ENCODE measurements around the gene KRTAP17-1. TPM values are rescaled to one million over a fixed set of nuclear protein-coding genes. Genes with fewer than 3 reads are reported as not detected.

Gene KRTAP17-1
- total RNA-seq, 1 donor from 2014 or later: not detected

- intact Hi-C loops (cut with DNase I): no loop called here
- H3K27ac ChIP-seq: peak overlapping the region; percentile 50
- peaks cover 10% of the 10 kb centered on the region for H3K4me1 ChIP-seq
- no peaks in the 10 kb centered on the region for H3K36me3 ChIP-seq
- no peaks in the 10 kb centered on the region for H3K9me3 ChIP-seq
- H3K4me3 ChIP-seq: no peak overlapping the region
- H3K27me3 ChIP-seq: no peaks in the 10 kb centered on the region
- DNase-seq (ENCODE audit: extremely low spot score in 2 of 2): peak; percentile 9 to 76
- TF ChIP-seq POLR2A (IDR thresholded peaks at IDR 0.05) (no peak), CTCF (IDR thresholded peaks at IDR 0.05) (no peak), POLR2AphosphoS5 (IDR thresholded peaks at IDR 0.05; ENCODE audit: insufficient read depth in 1 of 2, low read depth in 1 of 2) (no peak)
Observed at GRCh38 chr17:41322903-41323895, 7.7 kb upstream of the KRTAP17-1 start.

- no peak for TF ChIP-seq POLR2A (IDR thresholded peaks at IDR 0.05)
- peak; percentile 37 to 79 (median 53) for TF ChIP-seq CTCF (IDR thresholded peaks at IDR 0.05)
- peak in 1 of 2 donors; percentile 40 for TF ChIP-seq POLR2AphosphoS5 (IDR thresholded peaks at IDR 0.05; ENCODE audit: insufficient read depth in 1 of 2, low read depth in 1 of 2)
- H3K27me3 ChIP-seq: no peaks in the 10 kb centered on the region
- H3K36me3 ChIP-seq: no peaks in the 10 kb centered on the region
- DNase-seq (ENCODE audit: extremely low spot score in 2 of 2): peak in 1 of 2 donors; percentile 67
- H3K4me3 ChIP-seq: no peak overlapping the region
- H3K27ac ChIP-seq: peak overlapping the region; percentile 50
- H3K9me3 ChIP-seq: no peaks in the 10 kb centered on the region
- intact Hi-C loops (cut with DNase I): no loop called here
- H3K4me1 ChIP-seq: peaks cover 10% of the 10 kb centered on the region
Observed at GRCh38 chr17:41322094-41322902, 6.8 kb upstream of the KRTAP17-1 start.

GRCh38 chr17:41318231-41318630, 2.7 kb upstream of the KRTAP17-1 start:
- DNase-seq (ENCODE audit: extremely low spot score in 2 of 2): no peak
- Histone ChIP-seq H3K4me3 (no peak overlapping the region), H3K27ac (no peak overlapping the region), H3K4me1 (peaks cover 10% of the 10 kb centered on the region), H3K27me3 (no peaks in the 10 kb centered on the region), H3K9me3 (no peaks in the 10 kb centered on the region), H3K36me3 (no peaks in the 10 kb centered on the region)
- no peak for TF ChIP-seq CTCF (IDR thresholded peaks at IDR 0.05)
- no peak for TF ChIP-seq POLR2AphosphoS5 (IDR thresholded peaks at IDR 0.05; ENCODE audit: insufficient read depth in 1 of 2, low read depth in 1 of 2)
- TF ChIP-seq POLR2A (IDR thresholded peaks at IDR 0.05): no peak
- intact Hi-C loops (cut with DNase I): no loop called here

- H3K9me3 ChIP-seq: no peaks in the 10 kb centered on the region
- H3K27ac ChIP-seq: no peak overlapping the region
- H3K4me1 ChIP-seq: no peaks in the 10 kb centered on the region
- no peaks in the 10 kb centered on the region for H3K27me3 ChIP-seq
- no peak overlapping the region for H3K4me3 ChIP-seq
- DNase-seq (ENCODE audit: extremely low spot score in 2 of 2): peak in 1 of 2 donors; percentile 93
- H3K36me3 ChIP-seq: no peaks in the 10 kb centered on the region
- intact Hi-C loops (cut with DNase I): no loop called here
- TF ChIP-seq CTCF (IDR thresholded peaks at IDR 0.05) (no peak), POLR2AphosphoS5 (IDR thresholded peaks at IDR 0.05; ENCODE audit: insufficient read depth in 1 of 2, low read depth in 1 of 2) (no peak), POLR2A (IDR thresholded peaks at IDR 0.05) (no peak)
Observed at GRCh38 chr17:41315814-41316445, 420 bp upstream of the KRTAP17-1 start.
